SHP77 (cell line): ENCODE measurements around the gene TP53TG3B.
"Not testable (repeated sequence)": the region's sequence is repeated elsewhere in the genome, so short reads cannot be mapped to it uniquely, and the experiment has no call there.

ENCODE experiments used
- DNase-seq, 2 experiments: peaks; one replicate each; lab custom pipeline; 2025; lab: John Stamatoyannopoulos, UW

TP53TG3B gene, protein sequence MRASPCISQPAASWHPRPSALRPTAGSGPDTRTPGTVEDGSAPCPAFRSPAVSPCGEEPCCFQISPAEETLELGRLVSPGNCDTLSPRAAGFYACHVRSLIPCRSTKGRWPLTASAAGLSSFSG

GRCh38 chr16:33360541-33360940 is at the start of gene TP53TG3B:
TP53TG3B (plus strand) TSS chr16:33360841; CDS start chr16:33360909, 68 bp downstream.
- not testable (repeated sequence) for DNase-seq

DNA sequence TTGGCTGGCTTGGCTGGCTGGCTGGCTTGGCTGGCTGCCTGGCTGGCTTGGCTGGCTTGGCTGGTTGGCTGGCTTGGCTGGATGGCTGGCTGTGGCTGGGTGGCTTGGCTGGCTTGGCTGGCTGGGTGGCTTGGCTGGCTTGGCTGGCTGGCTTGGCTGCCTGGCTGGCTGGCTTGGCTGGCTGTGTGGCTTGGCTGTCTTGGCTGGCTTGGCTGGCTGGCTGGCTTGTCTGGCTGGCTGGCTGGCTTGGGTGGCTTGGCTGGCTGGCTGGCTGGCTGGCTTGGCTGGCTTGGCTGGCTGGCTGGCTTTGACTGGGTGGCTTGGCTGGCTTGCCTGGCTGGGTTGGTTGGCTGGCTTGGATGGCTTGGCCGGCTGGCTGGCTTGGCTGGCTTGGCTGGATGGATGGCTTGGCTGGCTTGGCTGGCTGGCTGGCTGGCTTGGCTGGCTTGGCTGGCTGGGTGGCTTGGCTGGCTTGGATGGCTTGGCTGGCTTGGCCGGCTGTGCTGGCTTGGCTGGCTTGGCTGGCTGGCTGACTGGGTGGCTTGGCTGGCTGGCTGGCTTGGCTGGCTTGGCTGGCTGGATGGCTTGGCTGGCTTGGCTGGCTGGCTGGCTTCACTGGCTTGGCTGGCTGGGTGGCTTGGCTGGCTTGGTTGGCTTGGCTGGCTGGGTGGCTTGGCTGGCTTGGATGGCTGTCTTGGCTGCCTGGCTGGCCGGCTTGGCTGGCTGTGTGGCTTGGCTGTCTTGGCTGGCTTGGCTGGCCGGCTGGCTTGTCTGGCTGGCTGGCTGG is 24.2 kb upstream of the TP53TG3B start:
- DNase-seq, result not testable (repeated sequence)

DNA sequence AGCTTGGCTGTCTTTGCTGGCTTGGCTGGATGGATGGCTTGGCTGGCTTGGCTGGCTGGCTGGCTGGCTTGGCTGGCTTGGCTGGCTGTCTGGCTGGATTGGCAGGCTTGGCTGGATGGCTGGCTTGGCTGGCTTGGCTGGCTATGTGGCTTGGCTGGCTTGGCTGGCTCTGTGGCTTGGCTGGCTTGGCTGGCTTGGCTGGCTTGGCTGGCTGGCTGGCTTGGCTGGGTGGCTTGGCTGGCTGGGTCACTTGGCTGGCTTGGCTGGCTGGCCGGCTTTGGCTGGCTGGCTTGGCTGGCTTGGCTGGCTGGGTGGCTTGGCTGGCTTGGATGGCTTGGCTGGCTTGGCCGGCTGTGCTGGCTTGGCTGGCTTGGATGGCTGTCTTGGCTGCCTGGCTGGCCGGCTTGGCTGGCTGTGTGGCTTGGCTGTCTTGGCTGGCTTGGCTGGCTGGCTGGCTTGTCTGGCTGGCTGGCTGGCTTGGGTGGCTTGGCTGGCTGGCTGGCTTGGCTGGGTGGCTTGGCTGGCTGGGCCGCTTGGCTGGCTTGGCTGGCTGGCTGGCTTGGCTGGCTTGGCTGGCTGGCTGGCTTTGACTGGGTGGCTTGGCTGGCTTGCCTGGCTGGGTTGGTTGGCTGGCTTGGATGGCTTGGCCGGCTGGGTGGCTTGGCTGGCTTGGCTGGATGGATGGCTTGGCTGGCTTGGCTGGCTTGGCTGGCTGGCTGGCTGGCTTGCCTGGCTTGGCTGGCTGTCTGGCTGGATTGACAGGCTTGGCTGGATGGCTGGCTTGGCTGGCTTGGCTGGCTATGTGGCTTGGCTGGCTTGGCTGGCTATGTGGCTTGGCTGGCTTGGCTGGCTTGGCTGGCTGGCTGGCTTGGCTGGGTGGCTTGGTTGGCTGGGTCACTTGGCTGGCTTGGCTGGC is 22.8 kb upstream of the TP53TG3B start:
- not testable (repeated sequence) for DNase-seq

DNA sequence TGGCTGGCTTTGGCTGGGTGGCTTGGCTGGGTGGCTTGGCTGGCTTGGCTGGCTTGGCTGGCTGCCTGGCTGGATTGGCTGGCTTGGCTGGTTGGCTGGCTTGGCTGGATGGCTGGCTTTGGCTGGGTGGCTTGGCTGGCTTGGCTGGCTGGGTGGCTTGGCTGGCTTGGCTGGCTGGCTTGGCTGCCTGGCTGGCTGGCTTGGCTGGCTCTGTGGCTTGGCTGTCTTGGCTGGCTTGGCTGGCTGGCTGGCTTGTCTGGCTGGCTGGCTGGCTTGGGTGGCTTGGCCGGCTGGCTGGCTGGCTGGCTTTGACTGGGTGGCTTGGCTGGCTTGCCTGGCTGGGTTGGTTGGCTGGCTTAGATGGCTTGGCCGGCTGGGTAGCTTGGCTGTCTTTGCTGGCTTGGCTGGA is 22.1 kb upstream of the TP53TG3B start:
- not testable (repeated sequence) for DNase-seq

DNA sequence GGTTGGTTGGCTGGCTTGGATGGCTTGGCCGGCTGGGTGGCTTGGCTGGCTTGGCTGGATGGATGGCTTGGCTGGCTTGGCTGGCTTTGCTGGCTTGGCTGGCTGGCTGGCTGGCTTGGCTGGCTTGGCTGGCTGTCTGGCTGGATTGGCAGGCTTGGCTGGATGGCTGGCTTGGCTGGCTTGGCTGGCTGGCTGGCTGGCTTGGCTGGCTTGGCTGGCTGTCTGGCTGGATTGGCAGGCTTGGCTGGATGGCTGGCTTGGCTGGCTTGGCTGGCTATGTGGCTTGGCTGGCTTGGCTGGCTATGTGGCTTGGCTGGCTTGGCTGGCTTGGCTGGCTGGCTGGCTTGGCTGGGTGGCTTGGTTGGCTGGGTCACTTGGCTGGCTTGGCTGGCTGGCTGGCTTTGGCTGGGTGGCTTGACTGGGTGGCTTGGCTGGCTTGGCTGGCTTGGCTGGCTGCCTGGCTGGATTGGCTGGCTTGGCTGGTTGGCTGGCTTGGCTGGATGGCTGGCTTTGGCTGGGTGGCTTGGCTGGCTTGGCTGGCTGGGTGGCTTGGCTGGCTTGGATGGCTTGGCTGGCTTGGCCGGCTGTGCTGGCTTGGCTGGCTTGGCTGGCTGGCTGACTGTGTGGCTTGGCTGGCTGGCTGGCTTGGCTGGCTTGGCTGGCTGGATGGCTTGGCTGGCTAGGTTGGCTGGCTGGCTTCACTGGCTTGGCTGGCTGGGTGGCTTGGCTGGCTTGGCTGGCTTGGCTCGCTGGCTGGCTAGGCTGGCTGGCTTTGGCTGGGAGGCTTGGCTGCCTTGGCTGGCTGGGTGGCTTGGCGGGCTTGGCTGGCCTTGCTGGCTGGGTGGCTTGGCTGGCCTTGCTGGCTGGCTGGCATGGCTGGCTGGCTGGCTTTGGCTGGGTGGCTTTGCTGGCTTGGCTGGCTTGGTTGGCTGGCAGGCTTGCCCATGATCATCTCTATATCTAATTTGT is 21.3 kb upstream of the TP53TG3B start:
- DNase-seq, result not testable (repeated sequence)
